HepG2 (cell line): ENCODE measurements around the gene LYZ. TPM values are rescaled to one million over a fixed set of nuclear protein-coding genes. Genes with fewer than 3 reads are reported as not detected.

Experiments used
- CENPT ChIP-seq: sonication (generic); formaldehyde crosslinking; IDR thresholded peaks from 2 replicates; pipeline ENCODE4 v1.8.0; 2022; ENCODE audit warnings: low read depth, mild to moderate bottlenecking, moderate library complexity, missing genetic modification reagents
- CREM ChIP-seq, 2 experiments: sonication (generic) in 1 of 2; formaldehyde crosslinking in 1 of 2; IDR thresholded peaks; 2 replicates each; pipeline versions ENCODE4 v1.4.0 to v1.6.1; 2016 to 2020; ENCODE audit warnings: antibody characterized with exemption in 1 of 2, mild to moderate bottlenecking in 1 of 2, missing genetic modification reagents in 1 of 2
- EP300 ChIP-seq, 3 experiments: sonication (generic) in 1 of 3; formaldehyde crosslinking in 1 of 3; IDR thresholded peaks; 2 replicates each; pipeline versions ENCODE4 v1.5.1 to v1.6.1; 2011 to 2020; ENCODE audit warnings: low read depth in 2 of 3, low read length in 2 of 3, borderline replicate concordance in 1 of 3, improper control_type of control experiment in 1 of 3, mild to moderate bottlenecking in 1 of 3, missing genetic modification reagents in 1 of 3, moderate library complexity in 1 of 3
- EZH2 ChIP-seq: conservative IDR thresholded peaks from 2 replicates; pipeline ENCODE4 v1.6.1; 2012; ENCODE audit warnings: mild to moderate bottlenecking, low read depth, low read length, moderate library complexity
- HNRNPLL ChIP-seq: fragments of 200-400 bp; formaldehyde crosslinking; IDR thresholded peaks from 2 replicates; pipeline ENCODE4 v1.6.1; 2017; ENCODE audit warnings: mild to moderate bottlenecking, low read depth, low read length; ENCODE audit not compliant: poor library complexity, severe bottlenecking
- SIN3A ChIP-seq: IDR thresholded peaks from 2 replicates; pipeline ENCODE4 v1.6.1; 2011; ENCODE audit warnings: low read depth, mild to moderate bottlenecking, control low read depth, low read length, borderline replicate concordance
- SIX1 ChIP-seq: sonication (generic); formaldehyde crosslinking; IDR thresholded peaks from 2 replicates; pipeline ENCODE4 v1.4.0; 2020; ENCODE audit warnings: missing genetic modification reagents, borderline replicate concordance
- ZNF10 ChIP-seq: sonication (generic); formaldehyde crosslinking; IDR thresholded peaks from 2 replicates; pipeline ENCODE4 v1.4.0; 2020; ENCODE audit warnings: mild to moderate bottlenecking, low read depth, missing genetic modification reagents, borderline replicate concordance
- ZNF3 ChIP-seq: IDR thresholded peaks from 2 replicates; pipeline ENCODE4 v1.7.0; 2017; ENCODE audit warnings: inconsistent platforms
- polyA plus RNA-seq, 8 experiments: library from polyadenylated mRNA; depleted of rRNA in 3 of 8; stranded (reverse) in 7 of 8; unstranded in 1 of 8; fragments of >200 nt; fragmentation: Illumina TruSeq in 4 of 8; extraction: Trizol in 4 of 8; gene quantifications; 2 replicates each; pipeline versions ENCODE4 v1.2.1 to v1.2.3, GENCODE V29; 2011 to 2016; ENCODE audit warnings: low read depth in 4 of 8, missing spikeins in 1 of 8, mixed read lengths in 1 of 8; ENCODE audit not compliant: insufficient read depth in 1 of 8
- total RNA-seq, 5 experiments: library from RNA; depleted of rRNA; stranded (reverse); fragments of >200 nt; fragmentation: Illumina TruSeq; extraction: Trizol; gene quantifications; 2 replicates each; pipeline ENCODE4 v1.2.3, GENCODE V29; 2016; ENCODE audit warnings: low read depth in 1 of 5
- TF ChIP-seq, protein P1 (sequence below): sonication (generic); formaldehyde crosslinking; IDR thresholded peaks from 2 replicates; pipeline ENCODE4 v1.4.0; 2020; ENCODE audit warnings: missing genetic modification reagents, borderline replicate concordance

LYZ gene
- total and polyA plus RNA-seq, 2 of the 13 experiments (the other 11 are each of a cell fraction or from before 2014, with no cell fraction given): 1,788 to 2,054 TPM

DNA sequence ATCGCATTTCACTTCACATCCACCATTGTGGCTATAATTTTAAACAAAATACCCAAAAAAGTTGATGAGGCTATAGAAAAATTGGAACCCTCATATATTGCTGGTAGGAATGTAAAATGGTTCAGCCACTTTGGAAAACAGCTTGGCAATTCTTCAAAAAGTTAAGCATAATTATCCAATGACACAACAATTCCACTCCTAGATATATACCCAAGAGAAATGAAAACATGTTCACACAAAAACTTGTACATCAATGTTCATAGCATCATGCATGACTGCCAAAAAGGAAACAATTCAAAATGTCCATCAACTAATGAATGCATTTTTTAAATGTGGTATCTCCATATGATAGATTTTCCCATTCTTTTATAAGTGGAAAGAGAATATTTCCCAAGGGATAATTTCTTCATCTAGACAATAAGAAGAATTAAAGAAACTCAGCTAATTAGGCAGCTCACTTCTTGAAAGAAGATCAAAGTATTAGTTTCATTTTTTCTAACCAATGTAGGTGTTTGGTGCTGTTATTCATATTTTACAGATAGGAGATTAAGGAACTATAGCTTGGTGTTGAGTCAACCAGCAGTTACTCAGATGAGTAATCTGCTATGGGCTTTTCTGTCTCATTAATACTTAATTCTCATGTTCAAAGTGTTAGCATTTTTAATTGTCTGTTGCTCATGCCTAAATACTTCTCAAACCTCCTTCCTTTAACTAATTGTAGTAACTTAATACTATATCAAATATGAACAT, 44.2 kb downstream of the LYZ start (continued):
- TF ChIP-seq, protein P1, sequence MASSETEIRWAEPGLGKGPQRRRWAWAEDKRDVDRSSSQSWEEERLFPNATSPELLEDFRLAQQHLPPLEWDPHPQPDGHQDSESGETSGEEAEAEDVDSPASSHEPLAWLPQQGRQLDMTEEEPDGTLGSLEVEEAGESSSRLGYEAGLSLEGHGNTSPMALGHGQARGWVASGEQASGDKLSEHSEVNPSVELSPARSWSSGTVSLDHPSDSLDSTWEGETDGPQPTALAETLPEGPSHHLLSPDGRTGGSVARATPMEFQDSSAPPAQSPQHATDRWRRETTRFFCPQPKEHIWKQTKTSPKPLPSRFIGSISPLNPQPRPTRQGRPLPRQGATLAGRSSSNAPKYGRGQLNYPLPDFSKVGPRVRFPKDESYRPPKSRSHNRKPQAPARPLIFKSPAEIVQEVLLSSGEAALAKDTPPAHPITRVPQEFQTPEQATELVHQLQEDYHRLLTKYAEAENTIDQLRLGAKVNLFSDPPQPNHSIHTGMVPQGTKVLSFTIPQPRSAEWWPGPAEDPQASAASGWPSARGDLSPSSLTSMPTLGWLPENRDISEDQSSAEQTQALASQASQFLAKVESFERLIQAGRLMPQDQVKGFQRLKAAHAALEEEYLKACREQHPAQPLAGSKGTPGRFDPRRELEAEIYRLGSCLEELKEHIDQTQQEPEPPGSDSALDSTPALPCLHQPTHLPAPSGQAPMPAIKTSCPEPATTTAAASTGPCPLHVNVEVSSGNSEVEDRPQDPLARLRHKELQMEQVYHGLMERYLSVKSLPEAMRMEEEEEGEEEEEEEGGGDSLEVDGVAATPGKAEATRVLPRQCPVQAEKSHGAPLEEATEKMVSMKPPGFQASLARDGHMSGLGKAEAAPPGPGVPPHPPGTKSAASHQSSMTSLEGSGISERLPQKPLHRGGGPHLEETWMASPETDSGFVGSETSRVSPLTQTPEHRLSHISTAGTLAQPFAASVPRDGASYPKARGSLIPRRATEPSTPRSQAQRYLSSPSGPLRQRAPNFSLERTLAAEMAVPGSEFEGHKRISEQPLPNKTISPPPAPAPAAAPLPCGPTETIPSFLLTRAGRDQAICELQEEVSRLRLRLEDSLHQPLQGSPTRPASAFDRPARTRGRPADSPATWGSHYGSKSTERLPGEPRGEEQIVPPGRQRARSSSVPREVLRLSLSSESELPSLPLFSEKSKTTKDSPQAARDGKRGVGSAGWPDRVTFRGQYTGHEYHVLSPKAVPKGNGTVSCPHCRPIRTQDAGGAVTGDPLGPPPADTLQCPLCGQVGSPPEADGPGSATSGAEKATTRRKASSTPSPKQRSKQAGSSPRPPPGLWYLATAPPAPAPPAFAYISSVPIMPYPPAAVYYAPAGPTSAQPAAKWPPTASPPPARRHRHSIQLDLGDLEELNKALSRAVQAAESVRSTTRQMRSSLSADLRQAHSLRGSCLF (CRISPR knock-in tag): no peak
- no peak for TF ChIP-seq SIN3A
- no peak for TF ChIP-seq CENPT (CRISPR knock-in tag)
- TF ChIP-seq EP300 (IDR thresholded peaks at IDR 0.05; ENCODE audit: low read depth in 2 of 2, low read length in 2 of 2): no peak
- no peak for TF ChIP-seq EP300 (CRISPR knock-in tag; IDR thresholded peaks at IDR 0.05; ENCODE audit: borderline replicate concordance)
- TF ChIP-seq HNRNPLL: no peak
- no peak for TF ChIP-seq SIX1 (CRISPR knock-in tag)
- no peak for TF ChIP-seq ZNF10 (CRISPR knock-in tag)
- no peak for TF ChIP-seq CREM (IDR thresholded peaks at IDR 0.05)
- no peak for TF ChIP-seq CREM (CRISPR knock-in tag; IDR thresholded peaks at IDR 0.05)
- TF ChIP-seq ZNF3 (CRISPR knock-in tag): no peak
- TF ChIP-seq EZH2: no peak
